Activated CD8-positive, alpha-beta memory T cell treated with anti-CD3 and anti-CD28 coated beads, Interleukin-2, amount 50 U/mL, for 48 hours (primary cell): ENCODE results near the gene ZNF546.
"Not testable (repeated sequence)": the region's sequence is repeated elsewhere in the genome, so short reads cannot be mapped to it uniquely, and the experiment has no call there.

Source experiments
- DNase-seq: peaks from one replicate; pipeline ENCODE4 v3.0.0-alpha.2; 2020

The ZNF546 gene

GRCh38 chr19:39987167-39987566 is 9.7 kb upstream of the ZNF546 start:
- DNase-seq: no peak

- DNase-seq: no peak
These were observed 9.3 kb upstream of the ZNF546 start for GRCh38 chr19:39987596-39987995.

GRCh38 chr19:39993605-39994004 is 3.3 kb upstream of the ZNF546 start:
- DNase-seq: no peak

- no peak for DNase-seq
These were observed 2.5 kb upstream of the ZNF546 start for GRCh38 chr19:39994361-39994760.

- no peak for DNase-seq
These were observed 1.1 kb upstream of the ZNF546 start for GRCh38 chr19:39995794-39996193.

- DNase-seq: no peak
These were observed 546 bp upstream of the ZNF546 start for GRCh38 chr19:39996218-39996810.

- DNase-seq: no peak
These were observed 867 bp downstream of the ZNF546 start for GRCh38 chr19:39997638-39998216.

- no peak for DNase-seq
These were observed 1.6 kb downstream of the ZNF546 start for GRCh38 chr19:39998501-39998900.

- no peak for DNase-seq
These were observed 8.9 kb downstream of the ZNF546 start for GRCh38 chr19:40005691-40006272.

- DNase-seq: no peak
These were observed 9.4 kb downstream of the ZNF546 start for GRCh38 chr19:40006273-40006691.

- no peak for DNase-seq
These were observed 12.8 kb downstream of the ZNF546 start for GRCh38 chr19:40009674-40010073.

GRCh38 chr19:40013991-40014390 is 17.1 kb downstream of the ZNF546 start:
- DNase-seq: no peak

- DNase-seq: no peak
These were observed 27.1 kb downstream of the ZNF546 start for GRCh38 chr19:40023969-40024368.

- no peak for DNase-seq
These were observed 29.2 kb downstream of the ZNF546 start for GRCh38 chr19:40025938-40026596.

GRCh38 chr19:40026597-40026970 is 29.7 kb downstream of the ZNF546 start:
- no peak for DNase-seq

- no peak for DNase-seq
These were observed 37.2 kb downstream of the ZNF546 start for GRCh38 chr19:40033989-40034560.

- no peak for DNase-seq
These were observed 39.1 kb downstream of the ZNF546 start for GRCh38 chr19:40035996-40036395.

GRCh38 chr19:40038047-40038446 is 41.2 kb downstream of the ZNF546 start:
- DNase-seq: not testable (repeated sequence)

- DNase-seq: not testable (repeated sequence)
These were observed 44.9 kb downstream of the ZNF546 start for GRCh38 chr19:40041718-40042117.

- DNase-seq: no peak
These were observed 56.6 kb downstream of the ZNF546 start for GRCh38 chr19:40053491-40053890.

- no peak for DNase-seq
These were observed 57.8 kb downstream of the ZNF546 start for GRCh38 chr19:40054632-40055031.

- DNase-seq: no peak
These were observed 58.2 kb downstream of the ZNF546 start for GRCh38 chr19:40055049-40055448.

- peak; percentile 82 for DNase-seq
These were observed 59.1 kb downstream of the ZNF546 start, which contains the start of gene ZNF780B for GRCh38 chr19:40055832-40056504. Gene ZNF780B (minus strand): TSS chr19:40056231. CDS start chr19:40050332, 5,899 bp downstream.
